GM18526 (cell line): ENCODE results near the gene BEND7.

Experiments used
- POLR2A ChIP-seq: IDR thresholded peaks from 3 replicates; pipeline ENCODE4 v1.6.1; 2011; ENCODE audit not compliant: insufficient read length; ENCODE audit errors: extremely low read depth

Gene BEND7

GRCh38 chr10:13502380-13502779, 26.4 kb downstream of the BEND7 start:
- no peak for TF ChIP-seq POLR2A

GRCh38 chr10:13500201-13500600, 28.6 kb downstream of the BEND7 start:
- TF ChIP-seq POLR2A: no peak

GRCh38 chr10:13499150-13499549, 29.7 kb downstream of the BEND7 start:
- TF ChIP-seq POLR2A: no peak

- no peak for TF ChIP-seq POLR2A
Observed at GRCh38 chr10:13496931-13497330, 31.9 kb downstream of the BEND7 start.

GRCh38 chr10:13496164-13496563, 32.6 kb downstream of the BEND7 start:
- TF ChIP-seq POLR2A: no peak

GRCh38 chr10:13492493-13493180, 36.2 kb downstream of the BEND7 start:
- no peak for TF ChIP-seq POLR2A

- no peak for TF ChIP-seq POLR2A
Observed at GRCh38 chr10:13491747-13492360, 37.0 kb downstream of the BEND7 start.

- TF ChIP-seq POLR2A: no peak
Observed at GRCh38 chr10:13490503-13490902, 38.3 kb downstream of the BEND7 start.

GRCh38 chr10:13489035-13489599, 39.7 kb downstream of the BEND7 start:
- no peak for TF ChIP-seq POLR2A

GRCh38 chr10:13485623-13486022, 43.2 kb downstream of the BEND7 start:
- TF ChIP-seq POLR2A: no peak

GRCh38 chr10:13483951-13484350, 44.9 kb downstream of the BEND7 start:
- TF ChIP-seq POLR2A: no peak

- no peak for TF ChIP-seq POLR2A
Observed at GRCh38 chr10:13483073-13483472, 45.7 kb downstream of the BEND7 start.

- no peak for TF ChIP-seq POLR2A
Observed at GRCh38 chr10:13481690-13482089, 47.1 kb downstream of the BEND7 start.

GRCh38 chr10:13475124-13475523, 53.7 kb downstream of the BEND7 start:
- no peak for TF ChIP-seq POLR2A

GRCh38 chr10:13473986-13474385, 54.8 kb downstream of the BEND7 start:
- TF ChIP-seq POLR2A: no peak

GRCh38 chr10:13472359-13472758, 56.5 kb downstream of the BEND7 start:
- TF ChIP-seq POLR2A: no peak
